GM18868 (cell line): ENCODE measurements around the gene MTHFD1.

Experiments used
- ATAC-seq: cut with Tn5 transposase; IDR thresholded peaks from one replicate; pipeline ENCODE4 v1.9.1; 2021; ENCODE audit warnings: mild to moderate bottlenecking, moderate library complexity; ENCODE audit not compliant: unreplicated experiment

Gene MTHFD1

GRCh38 chr14:64405295-64405694 is 17.1 kb downstream of the MTHFD1 start:
- no peak for ATAC-seq

GRCh38 chr14:64407329-64407728 is 19.2 kb downstream of the MTHFD1 start:
- peak; percentile 50 for ATAC-seq

GRCh38 chr14:64409126-64409920 is 21.2 kb downstream of the MTHFD1 start:
- ATAC-seq, result peak; percentile 76

GRCh38 chr14:64410084-64410774 is 22.1 kb downstream of the MTHFD1 start:
- no peak for ATAC-seq

- ATAC-seq, result no peak
Measured at GRCh38 chr14:64411001-64411400, 22.8 kb downstream of the MTHFD1 start.

- ATAC-seq, result no peak
Measured at GRCh38 chr14:64412237-64412636, 24.1 kb downstream of the MTHFD1 start.

GRCh38 chr14:64416348-64416932 is 28.3 kb downstream of the MTHFD1 start:
- ATAC-seq, result no peak

GRCh38 chr14:64417055-64417770 is 29.1 kb downstream of the MTHFD1 start:
- no peak for ATAC-seq

- no peak for ATAC-seq
Measured at GRCh38 chr14:64417771-64418125, 29.6 kb downstream of the MTHFD1 start.

- ATAC-seq, result no peak
Measured at GRCh38 chr14:64419003-64419402, 30.9 kb downstream of the MTHFD1 start.

GRCh38 chr14:64421166-64421565 is 33.0 kb downstream of the MTHFD1 start:
- no peak for ATAC-seq

GRCh38 chr14:64422005-64422404 is 33.9 kb downstream of the MTHFD1 start:
- ATAC-seq, result no peak

GRCh38 chr14:64422756-64423155 is 34.6 kb downstream of the MTHFD1 start:
- no peak for ATAC-seq

GRCh38 chr14:64423987-64424386 is 35.8 kb downstream of the MTHFD1 start:
- no peak for ATAC-seq

GRCh38 chr14:64434528-64434927 is 46.4 kb downstream of the MTHFD1 start:
- ATAC-seq, result no peak

GRCh38 chr14:64438181-64438841 is 50.2 kb downstream of the MTHFD1 start:
- no peak for ATAC-seq

- ATAC-seq, result no peak
Measured at GRCh38 chr14:64439141-64439540, 51.0 kb downstream of the MTHFD1 start.

- no peak for ATAC-seq
Measured at GRCh38 chr14:64440494-64440893, 52.3 kb downstream of the MTHFD1 start.

GRCh38 chr14:64442300-64442988 is 54.3 kb downstream of the MTHFD1 start:
- no peak for ATAC-seq

- no peak for ATAC-seq
Measured at GRCh38 chr14:64444140-64444539, 56.0 kb downstream of the MTHFD1 start.
